CD4-positive, alpha-beta memory T cell (primary cell): ENCODE results near the gene GRID2IP. TPM values are rescaled to one million over a fixed set of nuclear protein-coding genes. Genes with fewer than 3 reads are reported as not detected.
A peak's percentile ranks its signal among the peaks of the same experiment; 100 is the strongest.

ENCODE experiments used
- CTCF ChIA-PET: fragments of 350-600 bp; sonication (Branson Sonifier 250); formaldehyde crosslinking; loops from one replicate; lab custom pipeline; 2021; ENCODE audit warnings: inconsistent platforms; ENCODE audit not compliant: partially characterized antibody; lab: Charles Lee
- POLR2A ChIA-PET: fragments of 350-600 bp; sonication (Branson Sonifier 250); formaldehyde crosslinking; loops from one replicate; lab custom pipeline; 2021; ENCODE audit not compliant: partially characterized antibody; lab: Charles Lee
- DNase-seq, 5 donors: peaks; one replicate each; pipeline versions ENCODE4 v3.0.0 to v3.0.0-alpha.2; 2020 to 2022; ENCODE audit warnings: mixed read lengths in 1 of 5
- H3K27ac ChIP-seq: one replicate; pipeline ENCODE4 v1.7.0; 2013; ENCODE audit warnings: low read depth, low read length
- H3K27me3 ChIP-seq: 2 replicates; pipeline ENCODE4 v1.7.0; 2013; ENCODE audit warnings: mild to moderate bottlenecking, low read length, moderate library complexity; ENCODE audit not compliant: insufficient read depth
- H3K36me3 ChIP-seq: 2 replicates; pipeline ENCODE4 v1.7.0; 2013; ENCODE audit warnings: mild to moderate bottlenecking, low read length, moderate library complexity; ENCODE audit not compliant: insufficient read depth
- H3K4me1 ChIP-seq: 2 replicates; pipeline ENCODE4 v1.7.0; 2013; ENCODE audit warnings: mild to moderate bottlenecking, low read length, moderate library complexity; ENCODE audit not compliant: insufficient read depth
- H3K4me3 ChIP-seq, 2 donors: one replicate each; pipeline ENCODE4 v1.7.0; 2013; ENCODE audit warnings: low read length in 2 of 2, mild to moderate bottlenecking in 1 of 2
- H3K9me3 ChIP-seq, 2 donors: one replicate each; pipeline ENCODE4 v1.7.0; 2013; ENCODE audit warnings: low read length in 2 of 2, control low read depth in 1 of 2; ENCODE audit not compliant: control insufficient read depth in 1 of 2
- H3K27ac Mint-ChIP-seq, 7 donors: one replicate each; pipeline ENCODE4 v1.8.0; 2020 to 2021; ENCODE audit warnings: mixed read lengths in 7 of 7, mild to moderate bottlenecking in 6 of 7, inconsistent platforms in 3 of 7, moderate library complexity in 3 of 7
- H3K27me3 Mint-ChIP-seq, 2 donors: one replicate each; pipeline ENCODE4 v1.8.0; 2020 to 2021; ENCODE audit warnings: mixed read lengths in 2 of 2
- H3K36me3 Mint-ChIP-seq, 2 donors: one replicate each; pipeline ENCODE4 v1.8.0; 2020 to 2021; ENCODE audit warnings: mixed read lengths in 2 of 2, inconsistent platforms in 1 of 2, mild to moderate bottlenecking in 1 of 2
- H3K4me1 Mint-ChIP-seq, 4 donors: one replicate each; pipeline ENCODE4 v1.8.0; 2020 to 2021; ENCODE audit warnings: mixed read lengths in 4 of 4, mild to moderate bottlenecking in 1 of 4
- H3K4me3 Mint-ChIP-seq, 8 donors: one replicate each; pipeline ENCODE4 v1.8.0; 2020 to 2021; ENCODE audit warnings: mixed read lengths in 8 of 8, mild to moderate bottlenecking in 7 of 8, moderate library complexity in 6 of 8, inconsistent platforms in 3 of 8
- H3K9me3 Mint-ChIP-seq, 8 donors: one replicate each; pipeline ENCODE4 v1.8.0; 2020 to 2021; ENCODE audit warnings: mixed read lengths in 8 of 8, mild to moderate bottlenecking in 5 of 8, inconsistent platforms in 3 of 8, moderate library complexity in 1 of 8
- intact Hi-C: fragments of 100-400 bp; cut with micrococcal nuclease; formaldehyde crosslinking; loops from one replicate; pipeline ENCODE4 v1.15.1; 2023
- polyA plus RNA-seq, 2 donors: library from polyadenylated mRNA; unstranded; fragments of 300-500 nt; fragmentation: Illumina TruSeq; gene quantifications; one replicate each; pipeline ENCODE4 v1.2.3, GENCODE V29; 2021
- total RNA-seq, 2 experiments: library from RNA; stranded (reverse); gene quantifications; one replicate each; pipeline ENCODE4 v1.2.3, GENCODE V29; 2021

GRID2IP gene
- under 1 TPM; 0.47 to 0.81 TPM for total RNA-seq
- under 1 TPM; 0.04 to 0.10 TPM for polyA plus RNA-seq

DNA sequence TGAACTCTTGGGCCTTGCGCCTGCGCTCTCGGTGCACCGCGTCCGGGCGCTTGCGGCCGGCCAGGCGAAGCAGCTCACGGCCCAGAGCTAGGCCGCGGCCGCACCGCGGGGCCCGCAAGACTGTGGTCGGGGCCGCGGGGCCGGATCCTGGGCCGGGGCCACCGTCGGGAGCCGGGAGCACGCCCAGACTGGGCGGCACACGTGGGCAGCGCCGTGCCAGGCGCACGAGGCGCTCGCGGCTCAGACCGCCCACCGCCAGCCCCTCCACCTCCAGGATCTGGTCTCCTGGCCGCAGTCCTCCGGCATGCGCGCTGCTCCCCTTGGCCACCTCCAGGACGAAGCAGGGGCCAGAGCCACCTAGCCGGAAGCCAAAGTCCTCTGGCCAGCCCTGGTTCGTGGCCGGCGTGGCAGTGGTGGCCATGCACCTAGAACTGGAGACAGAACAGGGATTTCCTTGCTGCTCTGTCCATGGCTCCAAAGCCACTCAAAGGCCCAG is at the start of gene GRID2IP:
Gene GRID2IP, minus strand, starts transcription at position 446 of the 496 bp plus-strand sequence. Its CDS starts 25 bp downstream, at position 421.
- intact Hi-C loops: no loop called here
- ChIA-PET CTCF (no interaction called here), POLR2A (no interaction called here)
- no peak within 1 kb of the TSS for H3K4me3 Mint-ChIP-seq
- Histone ChIP-seq H3K9me3 (no peaks in the 10 kb centered on the region), H3K36me3 (no peaks in the 10 kb centered on the region), H3K4me3 (no peak within 1 kb of the TSS), H3K27ac (no peak within 1 kb of the TSS), H3K4me1 (peaks cover 7% of the 10 kb centered on the region), H3K27me3 (no peaks in the 10 kb centered on the region)
- H3K27ac Mint-ChIP-seq: peak within 1 kb of the TSS in 1 of 7 donors; percentile 37
- H3K4me1 Mint-ChIP-seq: peaks cover 2 to 4% (median 3%) of the 10 kb centered on the region in 4 donors
- H3K9me3 Mint-ChIP-seq: peaks cover 0 to 2% (median 0%) of the 10 kb centered on the region in 8 donors
- DNase-seq: no peak
- H3K36me3 Mint-ChIP-seq: no peaks in the 10 kb centered on the region
- H3K27me3 Mint-ChIP-seq: peaks cover 0 to 4% of the 10 kb centered on the region in 2 donors

DNA sequence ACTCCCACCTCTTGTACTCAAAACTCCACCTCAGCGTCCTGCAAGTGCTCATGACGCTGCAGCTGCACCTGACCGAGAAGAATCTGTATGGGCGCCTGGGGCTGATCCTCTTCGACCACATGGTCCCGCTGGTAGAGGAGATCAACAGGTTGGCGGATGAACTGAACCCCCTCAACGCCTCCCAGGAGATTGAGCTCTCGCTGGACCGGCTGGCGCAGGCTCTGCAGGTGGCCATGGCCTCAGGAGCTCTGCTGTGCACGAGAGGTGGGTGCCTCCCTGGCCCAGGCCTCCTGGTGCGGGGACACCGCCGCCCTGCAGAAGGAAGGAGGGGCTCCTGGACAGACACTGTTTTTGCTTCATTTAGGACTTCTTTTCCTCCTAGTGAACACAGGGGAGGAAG is 48.8 kb upstream of the GRID2IP start:
- Mint-ChIP-seq H3K36me3 (peaks cover 45 to 69% of the 10 kb centered on the region in 2 donors), H3K27ac (peak overlapping the region in 1 of 7 donors; percentile 66)
- intact Hi-C loops: no loop called here

DNA sequence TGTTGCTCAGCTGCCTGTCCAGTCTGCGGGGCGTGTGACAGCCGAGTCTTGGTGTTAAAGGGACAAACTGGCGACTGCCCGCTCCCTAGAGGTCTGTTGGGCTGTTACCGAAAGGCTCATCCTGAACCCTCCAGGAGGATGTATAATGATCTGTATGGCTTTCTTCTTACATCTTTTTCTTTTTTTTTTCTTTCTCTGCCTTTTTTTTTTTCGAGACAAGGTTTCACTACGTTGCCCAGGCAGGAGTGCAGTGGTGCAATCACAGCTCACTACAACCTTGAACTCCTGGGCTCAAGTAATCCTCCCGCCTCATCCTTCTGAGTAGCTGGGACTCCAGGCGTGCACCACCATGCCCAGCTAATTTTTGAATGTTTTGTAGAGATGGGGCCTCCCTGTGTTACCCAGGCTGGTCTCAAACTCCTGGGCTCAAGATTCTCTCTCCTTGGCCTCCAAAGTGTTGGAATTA is 39.4 kb upstream of the GRID2IP start:
- POLR2A ChIA-PET: interaction anchor here (0.6 to 3.5 kb wide), 9 partner anchors 10 to 112 kb away, joined by 3 to 33 read pairs (median 3); partner anchors contain the start of genes ZDHHC4 and ZNF316
- peaks cover 38% of the 10 kb centered on the region for H3K36me3 ChIP-seq
- H3K27me3 Mint-ChIP-seq: no peaks in the 10 kb centered on the region
- H3K9me3 ChIP-seq: no peaks in the 10 kb centered on the region
- H3K27ac Mint-ChIP-seq: peak overlapping the region; percentile 89 to 98 (median 94)
- intact Hi-C loops: loop anchor here (1.0 to 5.0 kb wide), 5 partner anchors 13 to 734 kb away; partner anchors contain the start of genes ZDHHC4, ZNF12 and ZNF316
- peaks cover 11 to 43% (median 20%) of the 10 kb centered on the region in 4 donors for H3K4me1 Mint-ChIP-seq
- no peak for DNase-seq
- H3K9me3 Mint-ChIP-seq: no peaks in the 10 kb centered on the region
- CTCF ChIA-PET: interaction anchor here (0.9 to 2.5 kb wide), 7 partner anchors 13 to 154 kb away, joined by 3 to 10 read pairs (median 3); partner anchors contain the start of gene ZDHHC4
- peak overlapping the region; percentile 89 to 93 (median 91) for H3K4me3 Mint-ChIP-seq
- peaks cover 23% of the 10 kb centered on the region for H3K4me1 ChIP-seq
- H3K27me3 ChIP-seq: no peaks in the 10 kb centered on the region
- H3K27ac ChIP-seq: peak overlapping the region; percentile 72
- peak overlapping the region; percentile 34 to 92 for H3K4me3 ChIP-seq
- H3K36me3 Mint-ChIP-seq: peaks cover 24 to 52% of the 10 kb centered on the region in 2 donors

More for the DNA sequence above, 48.8 kb upstream of the GRID2IP start:
- Histone ChIP-seq H3K27me3 (no peaks in the 10 kb centered on the region), H3K9me3 (no peaks in the 10 kb centered on the region), H3K4me1 (no peaks in the 10 kb centered on the region), H3K4me3 (no peak overlapping the region), H3K36me3 (peaks cover 54% of the 10 kb centered on the region), H3K27ac (no peak overlapping the region)
- Mint-ChIP-seq H3K27me3 (no peaks in the 10 kb centered on the region), H3K4me3 (no peak overlapping the region), H3K4me1 (peaks cover 6 to 22% (median 7%) of the 10 kb centered on the region in 4 donors), H3K9me3 (no peaks in the 10 kb centered on the region)
- POLR2A ChIA-PET: interaction anchor here (1.2 kb wide), 1 partner anchor 11 kb away, joined by 3 read pairs; the partner anchor contains the start of gene INTS15
- CTCF ChIA-PET: interaction anchor here (0.9 to 1.0 kb wide), 2 partner anchors 11 to 21 kb away, joined by 3 to 6 read pairs; no protein-coding TSS in a partner anchor
- no peak for DNase-seq

DNA sequence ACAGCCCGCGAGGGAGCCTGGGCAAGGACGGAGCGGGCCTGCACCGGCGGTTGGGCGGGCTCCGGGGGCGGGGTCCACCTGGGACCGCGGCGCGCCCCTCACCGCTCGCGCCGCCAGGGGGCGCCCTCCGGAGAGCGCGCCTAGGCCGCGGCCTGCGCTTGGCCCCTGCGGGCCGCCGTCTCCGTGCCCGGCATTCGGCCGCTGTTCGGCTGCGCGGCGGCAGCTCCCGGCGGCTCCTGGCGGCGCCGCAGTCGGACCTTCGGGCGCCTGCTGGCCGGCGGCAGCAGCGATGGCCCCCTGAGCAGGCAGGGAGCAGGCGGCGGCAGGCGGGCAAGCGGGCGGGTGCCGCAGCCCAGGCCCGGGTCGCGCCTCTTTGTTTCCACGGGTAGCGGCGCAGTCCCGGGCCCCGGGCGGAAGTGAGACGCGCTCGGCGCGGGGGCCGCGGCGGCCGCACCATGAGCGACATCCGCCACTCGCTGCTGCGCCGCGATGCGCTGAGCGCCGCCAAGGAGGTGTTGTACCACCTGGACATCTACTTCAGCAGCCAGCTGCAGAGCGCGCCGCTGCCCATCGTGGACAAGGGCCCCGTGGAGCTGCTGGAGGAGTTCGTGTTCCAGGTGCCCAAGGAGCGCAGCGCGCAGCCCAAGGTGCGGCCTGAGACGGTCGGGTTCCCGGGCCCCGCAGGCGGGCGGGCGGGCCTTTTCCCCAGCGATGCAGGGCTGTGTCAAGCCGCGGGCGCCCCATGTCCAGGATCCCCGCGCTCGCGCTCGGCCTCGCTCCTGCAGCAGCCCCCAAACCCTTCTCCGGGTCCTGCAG is 38.8 kb upstream of the GRID2IP start, which contains the start of gene INTS15:
Gene INTS15, plus strand, starts transcription at position 193 of the 816 bp plus-strand sequence. Its CDS starts 263 bp downstream, at position 456.
- H3K27me3 Mint-ChIP-seq: no peaks in the 10 kb centered on the region
- peak; percentile 81 to 93 (median 89) for DNase-seq
- CTCF ChIA-PET: interaction anchor here (0.9 to 2.5 kb wide), 8 partner anchors 12 to 268 kb away, joined by 3 to 10 read pairs (median 3); partner anchors contain the start of gene ZDHHC4
- intact Hi-C loops: loop anchor here (1.0 to 5.0 kb wide), 6 partner anchors 13 to 733 kb away; partner anchors contain the start of genes ZDHHC4, ZNF12 and ZNF316
- H3K4me1 Mint-ChIP-seq: peaks cover 11 to 42% (median 20%) of the 10 kb centered on the region in 4 donors
- Histone ChIP-seq H3K36me3 (peaks cover 35% of the 10 kb centered on the region), H3K27ac (peak within 1 kb of the TSS; percentile 72), H3K4me1 (peaks cover 23% of the 10 kb centered on the region), H3K9me3 (no peaks in the 10 kb centered on the region), H3K27me3 (no peaks in the 10 kb centered on the region), H3K4me3 (peak within 1 kb of the TSS; percentile 34 to 92)
- peak within 1 kb of the TSS; percentile 89 to 93 (median 91) for H3K4me3 Mint-ChIP-seq
- peak within 1 kb of the TSS; percentile 89 to 98 (median 94) for H3K27ac Mint-ChIP-seq
- H3K9me3 Mint-ChIP-seq: no peaks in the 10 kb centered on the region
- H3K36me3 Mint-ChIP-seq: peaks cover 22 to 49% of the 10 kb centered on the region in 2 donors
- POLR2A ChIA-PET: interaction anchor here (0.6 to 3.5 kb wide), 12 partner anchors 10 to 142 kb away, joined by 3 to 33 read pairs (median 3); partner anchors contain the start of genes DAGLB, ZDHHC4 and ZNF316

DNA sequence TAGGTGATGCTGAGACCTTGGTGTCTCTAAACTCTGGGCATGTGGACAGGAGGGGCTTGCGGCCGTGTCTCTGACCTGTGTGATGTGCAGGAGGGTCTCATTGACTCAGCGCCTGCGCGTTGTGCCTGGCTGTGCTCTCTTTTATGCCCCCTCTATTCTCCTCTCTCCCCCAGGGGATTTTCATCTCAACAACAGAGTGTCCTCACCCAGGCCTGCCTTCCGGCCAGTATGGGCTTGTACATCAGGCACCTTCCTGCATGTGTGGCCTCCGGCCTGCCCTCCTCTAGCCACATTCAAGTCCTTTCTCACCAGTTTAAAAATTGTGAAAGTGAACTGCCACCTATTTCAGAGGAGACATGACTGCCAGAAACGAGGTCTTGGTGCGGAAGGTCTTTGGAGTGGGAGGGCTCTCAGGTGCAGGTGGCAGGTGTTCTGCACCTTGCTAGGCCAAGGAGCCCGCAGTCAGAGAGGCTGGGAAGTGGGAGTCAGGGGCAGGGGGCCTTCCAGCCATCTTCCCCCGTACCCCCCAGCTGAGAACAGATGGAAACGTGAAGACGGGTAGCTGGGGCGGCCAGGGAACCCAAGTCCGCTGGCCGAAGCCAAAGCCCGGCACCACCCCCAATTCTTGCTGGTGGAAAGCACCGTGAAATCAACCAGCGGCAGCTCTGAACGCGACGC is 38.0 kb upstream of the GRID2IP start:
- intact Hi-C loops: loop anchor here (5.0 kb wide), 1 partner anchor 268 kb away; no protein-coding TSS in a partner anchor
- peaks cover 36% of the 10 kb centered on the region for H3K36me3 ChIP-seq
- H3K27ac ChIP-seq: no peak overlapping the region

DNA sequence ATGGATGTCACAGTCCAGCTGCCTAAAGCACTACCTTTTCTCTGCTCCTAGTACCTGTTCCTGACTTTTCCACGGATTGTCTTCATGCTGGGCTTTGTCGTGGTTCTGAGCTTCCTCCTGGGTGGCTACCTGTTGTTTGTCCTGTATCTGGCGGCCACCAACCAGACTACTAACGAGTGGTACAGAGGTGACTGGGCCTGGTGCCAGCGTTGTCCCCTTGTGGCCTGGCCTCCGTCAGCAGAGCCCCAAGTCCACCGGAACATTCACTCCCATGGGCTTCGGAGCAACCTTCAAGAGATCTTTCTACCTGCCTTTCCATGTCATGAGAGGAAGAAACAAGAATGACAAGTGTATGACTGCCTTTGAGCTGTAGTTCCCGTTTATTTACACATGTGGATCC is 37.3 kb upstream of the GRID2IP start:
- H3K4me3 Mint-ChIP-seq: peak overlapping the region in 7 of 8 donors; percentile 26 to 75 (median 54)

More for the DNA sequence above, 38.0 kb upstream of the GRID2IP start:
- no peaks in the 10 kb centered on the region for H3K9me3 ChIP-seq
- Mint-ChIP-seq H3K4me3 (peak overlapping the region; percentile 58 to 75 (median 68)), H3K9me3 (no peaks in the 10 kb centered on the region), H3K4me1 (peaks cover 10 to 40% (median 20%) of the 10 kb centered on the region in 4 donors), H3K36me3 (peaks cover 22 to 53% of the 10 kb centered on the region in 2 donors), H3K27ac (peak overlapping the region in 6 of 7 donors; percentile 42 to 94 (median 86)), H3K27me3 (no peaks in the 10 kb centered on the region)
- peaks cover 23% of the 10 kb centered on the region for H3K4me1 ChIP-seq
- ChIA-PET CTCF (interaction anchor here (1.0 to 1.9 kb wide), 3 partner anchors 12 to 268 kb away, joined by 3 to 10 read pairs (median 3); partner anchors contain the start of gene ZDHHC4), POLR2A (interaction anchor here (1.0 to 3.5 kb wide), 8 partner anchors 11 to 142 kb away, joined by 3 to 33 read pairs (median 4); partner anchors contain the start of genes DAGLB and ZDHHC4)
- H3K27me3 ChIP-seq: no peaks in the 10 kb centered on the region
- H3K4me3 ChIP-seq: peak overlapping the region in 1 of 2 donors; percentile 92
- no peak for DNase-seq

More for the DNA sequence above, 37.3 kb upstream of the GRID2IP start:
- Histone ChIP-seq H3K36me3 (peaks cover 36% of the 10 kb centered on the region), H3K9me3 (no peaks in the 10 kb centered on the region), H3K4me3 (no peak overlapping the region), H3K27ac (no peak overlapping the region), H3K27me3 (no peaks in the 10 kb centered on the region), H3K4me1 (peaks cover 23% of the 10 kb centered on the region)
- DNase-seq: no peak
- ChIA-PET POLR2A (interaction anchor here (0.9 to 3.5 kb wide), 3 partner anchors 11 to 48 kb away, joined by 3 to 33 read pairs (median 3); partner anchors contain the start of gene ZDHHC4), CTCF (interaction anchor here (0.7 to 1.5 kb wide), 3 partner anchors 11 to 38 kb away, joined by 3 read pairs; partner anchors contain the start of gene ZDHHC4)
- H3K27ac Mint-ChIP-seq: peak overlapping the region in 6 of 7 donors; percentile 36 to 94 (median 86)
- intact Hi-C loops: loop anchor here (5.0 kb wide), 1 partner anchor 269 kb away; no protein-coding TSS in a partner anchor
- no peaks in the 10 kb centered on the region for H3K9me3 Mint-ChIP-seq
- H3K27me3 Mint-ChIP-seq: no peaks in the 10 kb centered on the region
- H3K36me3 Mint-ChIP-seq: peaks cover 22 to 52% of the 10 kb centered on the region in 2 donors
- peaks cover 9 to 37% (median 19%) of the 10 kb centered on the region in 4 donors for H3K4me1 Mint-ChIP-seq
